KOPT-K1 (cell line): ENCODE measurements around the gene MSANTD1.

Experiments used
- H3K27ac ChIP-seq: fragments of 200-600 bp; sonication (generic); 2 replicates; pipeline ENCODE4 v1.5.1; 2016; ENCODE audit warnings: antibody characterized with exemption, mild to moderate bottlenecking, low read depth, low read length; ENCODE audit not compliant: poor library complexity, severe bottlenecking
- H3K36me3 ChIP-seq: fragments of 200-600 bp; sonication (generic); 2 replicates; pipeline ENCODE4 v1.5.1; 2017; ENCODE audit warnings: antibody characterized with exemption, mild to moderate bottlenecking, low read length, moderate library complexity; ENCODE audit not compliant: insufficient read depth
- H3K9me3 ChIP-seq: fragments of 200-600 bp; sonication (generic); 2 replicates; pipeline ENCODE4 v1.5.1; 2017; ENCODE audit warnings: antibody characterized with exemption, low read length, mild to moderate bottlenecking; ENCODE audit not compliant: insufficient read depth, poor library complexity, severe bottlenecking

Gene MSANTD1

DNA sequence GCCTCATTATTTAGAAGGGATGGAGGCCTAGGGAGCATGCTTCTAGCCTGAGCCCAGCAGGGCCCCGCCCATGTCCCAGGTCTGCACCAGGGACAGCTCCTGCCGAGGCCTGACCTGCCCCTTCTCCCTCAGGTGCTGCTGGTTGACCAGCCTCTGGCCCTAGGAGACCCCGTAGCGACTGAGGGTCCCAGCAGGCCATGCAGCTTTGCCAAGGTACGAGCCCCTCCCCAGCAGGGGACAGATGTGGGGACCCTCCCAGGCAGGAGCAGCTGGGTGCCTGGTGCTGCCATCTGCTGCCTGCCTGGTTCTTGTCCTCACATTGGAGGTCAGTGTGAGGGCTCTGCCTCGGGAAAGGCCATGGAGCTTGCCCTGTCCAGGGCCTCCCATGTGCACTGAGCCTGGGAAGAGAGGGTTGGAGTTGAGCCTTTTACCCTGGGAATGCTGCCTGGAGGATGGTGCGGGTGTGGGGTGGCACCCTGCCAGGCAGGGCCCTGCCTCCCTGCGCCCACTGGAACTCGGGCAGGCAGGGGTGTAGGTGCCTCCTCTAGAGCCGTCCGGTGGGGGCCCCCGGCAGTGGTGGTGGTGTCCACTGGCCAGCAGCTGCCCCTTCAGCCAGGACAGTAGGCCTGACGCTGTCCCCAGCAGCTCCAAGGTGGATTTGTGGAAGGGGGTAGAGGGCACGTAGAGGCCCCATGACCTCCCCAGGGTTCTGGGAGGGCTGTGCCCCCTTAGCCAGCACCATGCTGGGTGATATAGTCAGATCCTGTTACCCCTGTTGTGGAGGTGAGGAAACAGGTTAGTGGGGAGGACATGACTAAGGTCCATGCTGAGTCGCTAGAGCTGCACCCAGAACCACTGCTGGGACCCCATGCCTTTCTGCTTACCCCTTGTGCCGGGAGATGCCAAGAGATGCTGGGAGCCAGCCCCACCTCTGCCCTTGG lies 2.2 kb upstream of the MSANTD1 start:
- Histone ChIP-seq H3K9me3 (no peaks in the 10 kb centered on the region), H3K27ac (no peak overlapping the region), H3K36me3 (peaks cover 11% of the 10 kb centered on the region; the same call in 1 of the 2 replicates)

DNA sequence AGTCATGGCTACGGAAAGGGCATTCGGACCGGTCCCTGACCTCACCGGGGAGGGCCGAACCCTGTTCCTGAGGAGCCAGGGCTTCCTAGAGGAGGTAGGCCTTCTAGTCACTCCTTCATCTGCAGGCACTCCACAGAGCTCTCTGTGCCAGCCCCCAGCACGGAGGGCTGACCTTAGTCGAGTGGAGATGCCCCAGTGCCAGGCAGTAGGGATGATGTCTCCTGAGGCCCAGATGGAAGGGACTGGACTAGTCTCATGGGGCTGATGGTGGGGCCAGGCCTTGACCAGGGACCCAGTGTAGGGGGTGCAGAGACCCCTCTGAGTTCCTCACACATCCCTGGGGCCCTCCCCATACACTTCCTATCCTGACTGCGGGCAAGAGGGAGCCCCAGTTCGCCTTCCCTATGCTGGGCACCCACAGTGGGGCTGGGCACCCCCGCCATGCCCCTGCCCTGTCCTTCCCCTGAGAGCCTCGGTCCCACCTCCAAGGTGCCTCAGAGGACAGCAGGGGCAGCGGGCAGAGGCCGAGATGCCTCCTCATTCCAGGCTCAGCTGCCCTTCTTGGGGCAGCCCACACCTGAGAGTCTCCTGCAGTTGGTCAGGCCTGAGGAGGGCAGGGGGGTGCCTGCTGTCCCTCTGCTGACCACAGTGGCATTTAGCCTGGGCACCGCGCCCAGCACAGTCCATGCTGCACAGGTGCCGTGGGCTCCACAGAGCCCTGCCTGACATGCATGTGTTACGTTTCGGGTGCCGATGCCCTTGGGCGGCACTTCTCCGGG lies 1.4 kb upstream of the MSANTD1 start:
- H3K27ac ChIP-seq, result no peak overlapping the region
- 0 out of 2 replicates have a peak, but pooled peaks cover 8% of the 10 kb centered on the region for H3K36me3 ChIP-seq
- H3K9me3 ChIP-seq, result no peaks in the 10 kb centered on the region

DNA sequence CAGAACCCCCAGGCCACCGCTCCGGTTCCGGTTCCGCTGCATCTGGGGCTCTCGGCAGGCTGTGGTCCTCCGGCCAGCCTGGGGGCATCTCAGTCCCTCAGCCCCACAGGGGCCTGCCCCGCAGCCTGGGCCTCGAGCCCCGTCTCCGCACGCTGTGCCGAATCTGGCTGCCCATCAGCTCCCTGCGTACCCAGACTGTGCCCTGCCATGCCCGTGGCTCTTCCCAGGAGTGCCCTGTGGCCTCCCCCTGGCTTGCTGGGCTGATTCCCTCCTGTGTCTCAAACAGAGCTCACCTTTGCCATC lies 830 bp upstream of the MSANTD1 start:
- no peak overlapping the region for H3K27ac ChIP-seq
- H3K9me3 ChIP-seq, result no peaks in the 10 kb centered on the region
- H3K36me3 ChIP-seq, result 0 out of 2 replicates have a peak, but pooled peaks cover 3% of the 10 kb centered on the region

DNA sequence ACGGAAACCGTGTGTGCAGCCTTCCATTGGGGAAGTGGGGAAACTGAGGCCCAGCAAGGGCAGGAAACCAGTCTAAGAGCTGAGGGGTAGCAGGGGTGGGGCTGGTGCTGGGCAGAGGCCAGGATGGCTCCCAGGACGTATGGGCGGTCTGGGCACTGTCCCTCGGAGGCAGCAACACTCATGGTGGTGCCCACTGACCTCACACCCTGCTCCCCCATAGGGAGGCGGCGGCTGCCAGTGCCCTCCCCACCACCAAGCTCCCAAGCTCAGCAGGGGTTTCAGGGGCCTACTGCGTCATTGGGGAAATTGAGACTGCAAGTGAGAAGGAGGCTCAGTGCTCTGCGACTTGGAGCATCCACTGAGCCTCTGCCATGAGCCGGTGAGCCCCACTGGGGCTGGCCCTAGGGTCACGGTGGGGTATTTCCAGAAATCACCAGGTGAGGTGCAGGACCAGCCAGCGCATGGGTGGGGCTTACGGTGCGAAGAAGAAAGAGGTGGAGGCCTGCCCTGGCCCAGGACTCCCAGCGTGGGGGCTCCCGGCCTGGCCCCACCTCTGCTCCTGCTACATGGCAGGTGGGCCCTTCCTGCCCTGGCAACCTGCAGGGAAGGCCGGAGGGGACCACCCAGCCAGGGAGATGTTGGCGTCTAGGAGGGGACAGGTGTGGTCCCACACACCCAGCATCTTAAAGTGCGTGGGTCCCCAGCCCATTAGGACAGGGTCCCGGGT lies 915 bp downstream of the MSANTD1 start:
- H3K9me3 ChIP-seq, result no peaks in the 10 kb centered on the region
- H3K36me3 ChIP-seq, result no peaks in the 10 kb centered on the region
- H3K27ac ChIP-seq, result no peak overlapping the region

DNA sequence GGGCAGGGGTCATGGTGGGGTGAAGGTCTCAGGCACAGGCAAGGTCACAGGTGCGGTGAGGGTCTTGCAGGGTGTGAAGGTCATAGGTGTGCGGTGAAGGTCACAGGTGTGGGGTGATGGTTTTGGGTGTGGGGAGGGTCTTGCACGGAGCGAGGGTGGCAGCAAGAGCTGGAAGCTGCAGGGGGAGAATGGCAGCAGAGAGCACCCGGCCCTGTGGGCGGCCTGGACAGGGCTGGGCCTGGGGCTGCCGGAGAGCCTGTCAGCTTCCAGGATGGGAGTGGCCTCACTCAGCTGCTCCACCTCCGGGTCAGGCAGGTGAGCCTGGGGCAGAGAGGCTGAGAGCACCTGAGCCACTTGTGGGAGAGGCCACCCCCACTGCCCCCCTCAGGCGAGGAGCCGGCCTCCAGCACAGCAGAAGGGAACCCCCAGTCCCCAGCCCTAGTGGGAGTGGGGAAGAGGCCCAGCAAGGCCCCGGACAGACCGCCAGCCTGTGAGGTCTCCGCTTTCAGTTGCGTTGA lies 1.5 kb downstream of the MSANTD1 start:
- H3K36me3 ChIP-seq, result no peaks in the 10 kb centered on the region
- no peak overlapping the region for H3K27ac ChIP-seq
- no peaks in the 10 kb centered on the region for H3K9me3 ChIP-seq

DNA sequence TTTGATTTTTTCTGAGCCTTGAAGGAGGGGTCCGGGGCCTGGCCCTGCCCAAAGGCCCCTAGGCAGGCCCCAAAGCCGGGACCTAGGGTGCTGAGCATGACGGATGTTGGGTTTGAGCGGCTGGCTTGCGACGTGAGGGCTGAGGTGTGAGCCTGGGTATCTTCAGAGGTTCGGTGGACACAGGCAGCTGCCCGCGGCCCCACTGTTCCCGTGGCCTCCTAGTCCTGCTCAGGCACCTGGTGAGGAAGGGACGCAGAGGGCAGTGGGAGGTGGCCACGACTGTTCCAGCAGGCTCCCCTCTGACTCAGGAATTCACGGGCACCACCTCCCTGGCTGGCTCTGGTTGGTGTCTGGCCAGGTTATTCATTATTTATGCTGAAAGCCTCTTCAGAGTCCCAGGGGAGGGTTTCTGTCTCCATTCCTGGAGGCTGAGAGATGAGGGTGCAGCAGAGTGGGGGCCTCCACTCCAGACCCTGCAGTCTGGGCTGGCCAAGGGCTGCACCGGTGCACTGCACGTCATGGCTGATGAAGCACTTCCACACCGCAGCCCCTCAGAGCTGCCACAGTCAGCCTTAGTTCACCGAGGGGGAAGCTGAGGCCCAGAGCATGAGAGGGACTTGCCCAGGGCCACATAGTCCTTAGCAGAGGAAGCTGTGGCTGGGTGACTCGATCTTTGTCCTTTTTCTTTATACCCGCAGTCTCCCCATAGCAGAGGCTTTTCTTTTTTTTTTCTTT lies 2.2 kb downstream of the MSANTD1 start:
- H3K9me3 ChIP-seq, result no peaks in the 10 kb centered on the region
- no peaks in the 10 kb centered on the region for H3K36me3 ChIP-seq
- no peak overlapping the region for H3K27ac ChIP-seq

DNA sequence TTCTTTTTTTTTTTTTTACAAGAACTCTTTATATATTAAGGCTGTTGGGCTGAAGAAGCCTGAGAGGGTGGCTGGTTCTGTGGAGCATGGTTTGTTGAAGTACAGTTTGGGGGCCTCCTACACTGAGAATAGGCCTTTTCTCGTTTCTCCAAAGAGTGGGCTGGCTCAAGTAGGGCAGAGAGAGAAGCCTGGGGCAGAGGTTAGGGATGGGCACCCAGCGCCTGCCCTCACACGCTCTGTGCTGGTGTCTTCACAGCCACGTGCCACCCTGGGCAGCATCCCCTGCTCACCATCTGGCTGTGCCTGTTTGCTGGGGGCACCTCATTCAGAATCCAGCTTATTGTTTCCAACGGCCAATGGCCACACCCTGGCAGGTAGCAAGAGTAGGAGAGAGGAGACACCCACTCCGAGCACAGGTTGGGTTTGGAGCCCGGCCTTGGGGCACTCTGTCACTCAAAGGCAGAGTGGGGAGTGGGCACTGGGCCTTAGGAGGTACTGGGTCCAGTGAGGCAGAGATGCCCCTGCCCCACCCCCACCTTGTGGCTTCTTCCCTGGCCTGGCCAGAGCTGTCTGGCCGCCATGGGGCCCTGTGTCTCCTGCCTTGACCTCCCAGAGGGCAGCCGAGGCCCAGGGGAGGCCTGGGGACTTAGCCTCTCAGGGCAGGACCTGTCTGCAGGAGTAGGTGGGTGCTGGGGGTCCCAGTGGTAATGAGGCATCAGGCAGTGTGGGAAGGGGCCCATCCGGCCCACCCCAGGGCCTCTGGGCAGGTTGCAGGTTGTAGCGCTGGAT lies 2.9 kb downstream of the MSANTD1 start:
- Histone ChIP-seq H3K36me3 (no peaks in the 10 kb centered on the region), H3K27ac (no peak overlapping the region), H3K9me3 (no peaks in the 10 kb centered on the region)

DNA sequence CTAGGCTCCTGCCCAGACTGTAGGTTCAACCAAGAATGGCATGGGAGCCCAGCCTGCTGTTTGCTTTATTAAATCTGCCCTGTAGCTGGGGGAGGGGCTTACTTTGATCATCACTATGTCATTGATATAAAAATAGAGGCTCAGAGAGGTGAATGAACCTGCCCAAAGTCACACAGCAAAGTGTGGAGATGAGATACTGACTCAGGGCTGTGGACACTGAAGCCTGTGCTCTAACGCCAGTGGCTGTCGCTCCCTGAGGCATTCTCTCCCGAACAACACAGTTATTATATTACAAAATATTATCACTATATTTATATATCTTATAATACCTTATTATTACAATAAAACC lies 3.5 kb downstream of the MSANTD1 start:
- Histone ChIP-seq H3K36me3 (no peaks in the 10 kb centered on the region), H3K27ac (no peak overlapping the region), H3K9me3 (no peaks in the 10 kb centered on the region)

DNA sequence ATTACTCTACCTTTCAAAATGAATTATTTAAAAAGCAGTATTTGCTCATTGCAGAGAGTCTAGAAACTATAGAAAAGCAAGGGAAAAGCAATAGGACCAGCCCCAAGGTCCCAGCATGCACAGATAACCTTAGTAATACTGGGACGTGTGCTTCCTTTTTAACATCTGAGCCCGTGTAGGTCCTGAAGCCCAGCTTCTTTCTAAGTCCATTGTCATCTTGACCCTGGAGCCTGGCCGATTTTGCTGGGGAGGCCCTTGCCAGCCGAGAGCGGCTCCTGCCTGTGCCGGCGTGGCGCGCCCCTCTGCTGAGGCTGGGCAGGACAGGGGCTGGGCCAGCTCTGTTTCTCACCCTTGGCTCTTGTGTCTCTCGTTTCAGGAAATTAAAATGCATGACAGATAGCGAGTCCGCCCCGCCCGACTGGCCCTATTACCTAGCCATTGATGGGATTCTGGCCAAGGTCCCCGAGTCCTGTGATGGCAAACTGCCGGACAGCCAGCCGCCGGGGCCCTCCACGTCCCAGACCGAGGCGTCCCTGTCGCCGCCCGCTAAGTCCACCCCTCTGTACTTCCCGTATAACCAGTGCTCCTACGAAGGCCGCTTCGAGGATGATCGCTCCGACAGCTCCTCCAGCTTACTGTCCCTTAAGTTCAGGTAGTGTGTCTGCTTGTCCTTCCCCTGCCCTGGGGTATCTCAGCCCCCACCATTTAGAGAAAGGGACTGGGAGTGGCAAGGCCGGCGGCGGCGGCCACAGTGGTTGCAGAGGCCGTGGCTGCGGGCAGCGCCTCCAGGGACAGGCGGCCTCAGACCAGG lies 4.1 kb downstream of the MSANTD1 start:
- H3K9me3 ChIP-seq, result no peaks in the 10 kb centered on the region
- no peaks in the 10 kb centered on the region for H3K36me3 ChIP-seq
- no peak overlapping the region for H3K27ac ChIP-seq

DNA sequence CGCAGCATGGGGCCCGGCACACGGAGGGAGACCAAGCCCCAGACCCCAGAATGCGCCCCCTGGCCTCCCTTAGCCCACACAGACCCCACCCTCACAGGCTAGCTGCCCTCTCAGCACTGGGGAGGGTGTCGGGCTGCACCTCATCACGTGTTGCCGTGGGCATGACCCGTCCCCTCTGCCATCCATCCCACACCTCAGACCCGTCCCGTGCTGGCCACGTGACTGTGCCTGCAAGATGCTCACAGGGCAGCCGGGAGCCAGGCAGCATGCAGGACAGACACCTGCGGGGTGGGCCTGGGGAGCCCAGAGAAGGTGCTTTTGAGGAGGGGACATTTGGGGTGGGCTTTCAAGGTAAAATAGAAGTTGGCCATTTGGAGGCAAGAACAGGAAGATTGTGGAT lies 4.8 kb downstream of the MSANTD1 start:
- no peaks in the 10 kb centered on the region for H3K36me3 ChIP-seq
- H3K9me3 ChIP-seq, result no peaks in the 10 kb centered on the region
- no peak overlapping the region for H3K27ac ChIP-seq

DNA sequence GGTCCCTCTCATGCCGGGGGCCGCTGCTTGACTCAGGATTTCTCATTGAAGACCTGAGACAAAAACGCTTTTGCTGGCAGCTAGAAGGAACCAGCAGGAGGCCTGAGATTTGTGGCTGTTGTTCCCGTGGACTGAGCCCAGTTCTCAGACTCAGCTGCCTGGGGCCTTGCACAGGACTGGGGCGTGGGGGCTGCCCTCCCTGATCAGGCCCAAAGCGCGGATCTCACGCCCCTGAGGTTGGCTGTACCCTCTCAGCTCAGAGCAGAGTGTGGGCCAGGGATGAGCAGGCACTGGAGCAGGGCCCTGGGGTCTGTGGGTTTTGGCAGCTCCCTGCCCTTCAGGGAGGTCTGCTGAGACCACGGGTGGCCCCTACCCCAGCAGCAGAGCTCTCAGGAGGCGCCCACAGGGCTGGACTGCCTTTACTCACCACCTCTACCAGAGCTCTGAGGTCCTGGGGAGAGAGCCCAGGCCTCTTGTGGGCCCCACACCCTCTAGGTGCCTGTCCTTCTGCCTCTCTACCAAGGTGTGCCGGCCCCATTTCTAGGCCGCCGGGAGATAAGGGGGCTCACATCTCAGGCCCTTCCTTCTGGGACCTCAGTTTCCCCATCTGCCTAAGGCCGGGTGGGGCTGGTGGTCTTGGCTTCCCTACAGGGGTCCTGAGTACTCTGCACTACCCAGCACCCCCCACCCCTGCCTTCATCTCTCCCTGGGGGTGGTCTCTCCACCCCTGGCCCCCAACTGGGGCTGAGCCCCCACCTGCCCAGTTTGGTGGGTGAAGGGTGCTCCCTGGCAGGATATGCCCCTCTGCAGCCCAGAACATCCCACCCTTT lies 5.6 kb downstream of the MSANTD1 start:
- Histone ChIP-seq H3K9me3 (no peaks in the 10 kb centered on the region), H3K27ac (no peak overlapping the region), H3K36me3 (no peaks in the 10 kb centered on the region)

DNA sequence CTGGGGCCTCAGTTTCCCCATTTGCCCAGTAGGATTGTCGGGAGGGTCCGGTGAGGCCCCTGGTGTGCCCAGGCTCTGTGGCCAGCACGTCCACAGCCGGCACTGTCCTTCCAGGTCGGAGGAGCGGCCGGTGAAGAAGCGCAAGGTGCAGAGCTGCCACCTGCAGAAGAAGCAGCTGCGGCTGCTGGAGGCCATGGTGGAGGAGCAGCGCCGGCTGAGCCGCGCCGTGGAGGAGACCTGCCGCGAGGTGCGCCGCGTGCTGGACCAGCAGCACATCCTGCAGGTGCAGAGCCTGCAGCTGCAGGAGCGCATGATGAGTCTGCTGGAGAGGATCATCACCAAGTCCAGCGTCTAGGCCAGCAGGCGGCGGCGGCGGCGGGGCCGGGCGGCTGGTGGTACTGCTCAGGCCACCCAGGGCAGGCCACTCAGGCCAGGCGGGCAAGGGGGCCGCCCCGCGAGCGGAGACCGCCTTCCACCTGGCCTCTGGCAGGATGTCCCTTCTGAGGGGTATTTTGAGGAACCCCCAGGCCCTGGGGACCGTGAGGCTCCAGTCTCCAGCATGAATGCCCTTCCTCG lies 6.7 kb downstream of the MSANTD1 start:
- no peak overlapping the region for H3K27ac ChIP-seq
- H3K36me3 ChIP-seq, result no peaks in the 10 kb centered on the region

More for the DNA sequence above, 6.7 kb downstream of the MSANTD1 start:
- H3K9me3 ChIP-seq, result no peaks in the 10 kb centered on the region
